ENCODE results near the gene ACAP3. TPM values are rescaled to one million over a fixed set of nuclear protein-coding genes. Genes with fewer than 3 reads are reported as not detected.

ACAP3 gene
- total and polyA plus RNA-seq, 2 of the 4 experiments (the other 2 are of a cell fraction) = 13.3 to 58.2 TPM

GRCh38 chr1:1256956-1257871 lies 50.5 kb downstream of the ACAP3 start:
- Histone ChIP-seq H2AFZ (replicated peaks; ENCODE audit: low read length, poor library complexity) (no peak overlapping the region), H2BK15ac (ENCODE audit: low read depth, low read length) (no peak overlapping the region), H3K4me1 (ENCODE audit: control insufficient read depth, insufficient read depth, low read length) (peaks cover 16% of the 10 kb centered on the region), H3K9ac (ENCODE audit: low read depth, low read length) (no peak overlapping the region), H3K4me3 (ENCODE audit: insufficient read depth, low read depth, low read length) (no peak overlapping the region), H2BK120ac (ENCODE audit: low read depth, low read length) (no peak overlapping the region), H3K4ac (ENCODE audit: low read depth, low read length) (no peak overlapping the region), H4K5ac (ENCODE audit: low read depth, low read length) (peak overlapping the region; percentile 29; the same call in 1 of the 2 replicates), H3K36me3 (ENCODE audit: control insufficient read depth, insufficient read depth, low read length) (peaks cover 75% of the 10 kb centered on the region), H3K23ac (ENCODE audit: low read depth, low read length) (no peak overlapping the region), H3K56ac (ENCODE audit: extremely low read depth, insufficient read depth, low read length) (no peak overlapping the region), H3K27ac (ENCODE audit: insufficient read depth, low read length) (0 out of 2 replicates have a peak overlapping the region, but pooled peaks have one; percentile 20), H2BK20ac (ENCODE audit: low read depth, low read length) (no peak overlapping the region), H2AK9ac (replicated peaks; ENCODE audit: low read depth, low read length, poor library complexity) (no peak overlapping the region), H3K14ac (replicated peaks; ENCODE audit: low read depth, low read length) (no peak overlapping the region), H4K91ac (ENCODE audit: insufficient read depth, low read depth, low read length) (no peak overlapping the region), H4K8ac (ENCODE audit: low read depth in 2 of 2, low read length in 2 of 2) (0 out of 4 replicates have a peak overlapping the region, but pooled peaks of 1 of the 2 experiments have one; percentile 9), H3K18ac (ENCODE audit: low read depth, low read length) (no peak overlapping the region), H2AK5ac (ENCODE audit: low read depth, low read length) (no peak overlapping the region), H3K79me1 (ENCODE audit: low read depth in 1 of 2, low read length in 2 of 2) (peaks cover 15 to 69% of the 10 kb centered on the region in 2 experiments), H3K9me3 (ENCODE audit: control insufficient read depth, insufficient read depth, low read length) (no peaks in the 10 kb centered on the region), H3K27me3 (ENCODE audit: control insufficient read depth, insufficient read depth, low read length) (no peaks in the 10 kb centered on the region), H3K9me1 (ENCODE audit: insufficient read depth, low read length) (peaks cover 19% of the 10 kb centered on the region), H4K20me1 (ENCODE audit: insufficient read depth, low read length) (peaks cover 10% of the 10 kb centered on the region), H3K4me2 (ENCODE audit: low read depth, low read length) (no peak overlapping the region), H2BK5ac (ENCODE audit: low read depth, low read length, poor library complexity, severe bottlenecking) (no peak overlapping the region)
- POLR2A ChIA-PET (ENCODE audit: unreplicated experiment) = no interaction called here
- TF ChIP-seq, protein P1, sequence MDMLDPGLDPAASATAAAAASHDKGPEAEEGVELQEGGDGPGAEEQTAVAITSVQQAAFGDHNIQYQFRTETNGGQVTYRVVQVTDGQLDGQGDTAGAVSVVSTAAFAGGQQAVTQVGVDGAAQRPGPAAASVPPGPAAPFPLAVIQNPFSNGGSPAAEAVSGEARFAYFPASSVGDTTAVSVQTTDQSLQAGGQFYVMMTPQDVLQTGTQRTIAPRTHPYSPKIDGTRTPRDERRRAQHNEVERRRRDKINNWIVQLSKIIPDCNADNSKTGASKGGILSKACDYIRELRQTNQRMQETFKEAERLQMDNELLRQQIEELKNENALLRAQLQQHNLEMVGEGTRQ (IDR thresholded peaks at IDR 0.05; ENCODE audit: low read depth, low read length) = no peak
- no peak for TF ChIP-seq FOS (IDR thresholded peaks at IDR 0.05; ENCODE audit: low read depth, low read length)
- no peak for TF ChIP-seq CHD1 (IDR thresholded peaks at IDR 0.05; ENCODE audit: low read depth, low read length)
- no peak for TF ChIP-seq RAD21 (IDR thresholded peaks at IDR 0.05; ENCODE audit: low read length)
- TF ChIP-seq NFE2L2 (IDR thresholded peaks at IDR 0.05; ENCODE audit: low read depth, low read length) = no peak
- TF ChIP-seq MXI1 (IDR thresholded peaks at IDR 0.05; ENCODE audit: borderline replicate concordance, low read depth, low read length) = no peak
- no peak for TF ChIP-seq RCOR1 (IDR thresholded peaks at IDR 0.05; ENCODE audit: insufficient replicate concordance, low read length)
- no peak for TF ChIP-seq MAFK (IDR thresholded peaks at IDR 0.05; ENCODE audit: low read depth, low read length)
- TF ChIP-seq, protein P2, sequence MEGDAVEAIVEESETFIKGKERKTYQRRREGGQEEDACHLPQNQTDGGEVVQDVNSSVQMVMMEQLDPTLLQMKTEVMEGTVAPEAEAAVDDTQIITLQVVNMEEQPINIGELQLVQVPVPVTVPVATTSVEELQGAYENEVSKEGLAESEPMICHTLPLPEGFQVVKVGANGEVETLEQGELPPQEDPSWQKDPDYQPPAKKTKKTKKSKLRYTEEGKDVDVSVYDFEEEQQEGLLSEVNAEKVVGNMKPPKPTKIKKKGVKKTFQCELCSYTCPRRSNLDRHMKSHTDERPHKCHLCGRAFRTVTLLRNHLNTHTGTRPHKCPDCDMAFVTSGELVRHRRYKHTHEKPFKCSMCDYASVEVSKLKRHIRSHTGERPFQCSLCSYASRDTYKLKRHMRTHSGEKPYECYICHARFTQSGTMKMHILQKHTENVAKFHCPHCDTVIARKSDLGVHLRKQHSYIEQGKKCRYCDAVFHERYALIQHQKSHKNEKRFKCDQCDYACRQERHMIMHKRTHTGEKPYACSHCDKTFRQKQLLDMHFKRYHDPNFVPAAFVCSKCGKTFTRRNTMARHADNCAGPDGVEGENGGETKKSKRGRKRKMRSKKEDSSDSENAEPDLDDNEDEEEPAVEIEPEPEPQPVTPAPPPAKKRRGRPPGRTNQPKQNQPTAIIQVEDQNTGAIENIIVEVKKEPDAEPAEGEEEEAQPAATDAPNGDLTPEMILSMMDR (conservative IDR thresholded peaks at IDR 0.05; ENCODE audit: low read depth, low read length) = no peak
- no peak for TF ChIP-seq ELK1 (IDR thresholded peaks at IDR 0.05; ENCODE audit: borderline replicate concordance, low read depth, low read length)
- no peak for TF ChIP-seq CEBPB (IDR thresholded peaks at IDR 0.05; ENCODE audit: low read depth, low read length)
- TF ChIP-seq BHLHE40 (IDR thresholded peaks at IDR 0.05; ENCODE audit: low read depth, low read length) = no peak
- TF ChIP-seq RFX5 (IDR thresholded peaks at IDR 0.05; ENCODE audit: low read depth, low read length) = no peak
- intact Hi-C loops (cut with micrococcal nuclease) = no loop called here
- ATAC-seq (ENCODE audit: low read depth) (no peak), DNase-seq (no peak)
- CTCF ChIA-PET = no interaction called here
- in situ Hi-C loops (cut with MboI; ENCODE audit: low sequenced_read_pairs) = no loop called here
- 100% methylated on average over 5 of the region's 31 CpGs; no CpG with 5 or more reads in 1 of the 2 experiments for WGBS, 2 experiments (ENCODE audit: extremely low coverage in 2 of 2, insufficient read length in 1 of 2)
- dilution Hi-C loops (cut with HindIII; ENCODE audit: low sequenced_read_pairs, unreplicated experiment) = no loop called here
- BruUV-seq (replicated peaks) = no TSS peak
